GM12801 (cell line): ENCODE measurements around the gene PPP2R5A.

Source experiments
- CTCF ChIP-seq: IDR thresholded peaks from one replicate; pipeline ENCODE4 v1.5.1; 2011; ENCODE audit warnings: control low read depth; ENCODE audit not compliant: insufficient read length; ENCODE audit errors: extremely low read depth

The PPP2R5A gene

GRCh38 chr1:212386029-212386428, 100.8 kb downstream of the PPP2R5A start:
- TF ChIP-seq CTCF, result no peak

GRCh38 chr1:212388985-212389716, 103.9 kb downstream of the PPP2R5A start:
- no peak for TF ChIP-seq CTCF

- no peak for TF ChIP-seq CTCF
Measured at GRCh38 chr1:212396638-212397037, 111.4 kb downstream of the PPP2R5A start.

GRCh38 chr1:212397171-212397570, 112.0 kb downstream of the PPP2R5A start:
- no peak for TF ChIP-seq CTCF

- no peak for TF ChIP-seq CTCF
Measured at GRCh38 chr1:212401042-212401441, 115.8 kb downstream of the PPP2R5A start.

GRCh38 chr1:212401838-212402582, 116.8 kb downstream of the PPP2R5A start:
- no peak for TF ChIP-seq CTCF

- no peak for TF ChIP-seq CTCF
Measured at GRCh38 chr1:212402666-212403321, 117.6 kb downstream of the PPP2R5A start.
